RCC 7860 (cell line): ENCODE measurements around the gene CALHM5.
A peak's percentile ranks its signal among the peaks of the same experiment; 100 is the strongest.
"Not testable (repeated sequence)": the region's sequence is repeated elsewhere in the genome, so short reads cannot be mapped to it uniquely, and the experiment has no call there.

Experiments
- DNase-seq: peaks from one replicate; pipeline ENCODE4 v3.0.0-alpha.2; 2015; ENCODE audit warnings: low spot score
- FAIRE-seq: peaks from 2 replicates; lab custom pipeline; 2012; peaks lifted over from hg19 to GRCh38; lab: Jason Lieb, UNC

Gene CALHM5, protein sequence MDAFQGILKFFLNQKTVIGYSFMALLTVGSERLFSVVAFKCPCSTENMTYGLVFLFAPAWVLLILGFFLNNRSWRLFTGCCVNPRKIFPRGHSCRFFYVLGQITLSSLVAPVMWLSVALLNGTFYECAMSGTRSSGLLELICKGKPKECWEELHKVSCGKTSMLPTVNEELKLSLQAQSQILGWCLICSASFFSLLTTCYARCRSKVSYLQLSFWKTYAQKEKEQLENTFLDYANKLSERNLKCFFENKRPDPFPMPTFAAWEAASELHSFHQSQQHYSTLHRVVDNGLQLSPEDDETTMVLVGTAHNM

GRCh38 chr6:116511424-116512110 is at the start of gene CALHM5:
Gene CALHM5, plus strand, starts transcription at chr6:116511639. Its CDS starts 58 bp downstream, at chr6:116511697.
- FAIRE-seq, result no peak
- DNase-seq, result peak; percentile 37

DNA sequence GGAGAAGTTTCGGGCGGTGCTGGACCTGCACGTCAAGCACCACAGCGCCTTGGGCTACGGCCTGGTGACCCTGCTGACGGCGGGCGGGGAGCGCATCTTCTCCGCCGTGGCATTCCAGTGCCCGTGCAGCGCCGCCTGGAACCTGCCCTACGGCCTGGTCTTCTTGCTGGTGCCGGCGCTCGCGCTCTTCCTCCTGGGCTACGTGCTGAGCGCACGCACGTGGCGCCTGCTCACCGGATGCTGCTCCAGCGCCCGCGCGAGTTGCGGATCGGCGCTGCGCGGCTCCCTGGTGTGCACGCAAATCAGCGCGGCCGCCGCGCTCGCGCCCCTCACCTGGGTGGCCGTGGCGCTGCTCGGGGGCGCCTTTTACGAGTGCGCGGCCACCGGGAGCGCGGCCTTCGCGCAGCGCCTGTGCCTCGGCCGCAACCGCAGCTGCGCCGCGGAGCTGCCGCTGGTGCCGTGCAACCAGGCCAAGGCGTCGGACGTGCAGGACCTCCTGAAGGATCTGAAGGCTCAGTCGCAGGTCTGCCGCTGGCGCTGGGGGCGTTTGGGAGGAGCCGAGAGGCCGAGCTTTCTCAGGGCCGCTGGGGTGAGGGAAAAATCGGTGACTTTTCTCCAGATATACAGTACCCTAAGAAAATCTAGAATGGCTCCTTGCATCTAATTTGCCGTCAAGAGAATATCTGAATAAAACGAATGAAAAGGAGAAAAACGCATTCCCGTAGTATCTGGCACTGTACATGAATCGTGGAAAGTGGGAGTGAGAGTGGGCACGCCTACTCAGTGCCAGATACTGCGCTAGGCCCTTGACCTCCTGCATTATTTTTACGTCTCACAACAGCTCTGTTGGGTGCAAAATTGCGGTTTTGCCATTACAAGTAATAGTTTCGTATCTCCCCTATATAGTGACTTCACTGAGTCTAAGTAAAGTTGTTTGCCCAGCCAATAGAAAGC is 49.2 kb upstream of the CALHM5 start:
- no peak for DNase-seq
- no peak for FAIRE-seq

- DNase-seq (no peak), FAIRE-seq (no peak)
Observed at GRCh38 chr6:116463301-116463700, 48.1 kb upstream of the CALHM5 start.

DNA sequence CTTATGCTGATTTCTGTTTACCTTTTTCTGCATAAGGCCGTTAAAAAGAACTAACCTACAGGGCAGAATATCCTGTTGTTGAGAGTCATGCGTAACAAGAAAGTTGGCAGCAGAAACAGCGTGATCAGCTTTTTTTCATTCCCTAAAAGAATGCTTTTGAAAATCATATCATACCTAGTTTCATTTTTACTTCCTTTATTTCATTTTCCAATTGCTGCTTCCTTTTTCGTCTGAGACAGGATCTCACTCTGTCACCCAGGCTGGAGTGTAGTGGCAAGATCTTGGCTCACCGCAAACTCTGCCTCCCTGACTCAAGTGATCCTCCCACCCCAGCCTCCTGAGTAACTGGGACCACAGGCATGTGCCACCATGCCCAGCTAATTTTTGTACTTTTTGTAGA is 46.2 kb upstream of the CALHM5 start:
- no peak for DNase-seq
- no peak for FAIRE-seq

- FAIRE-seq (no peak), DNase-seq (no peak)
Observed at GRCh38 chr6:116467096-116467495, 44.3 kb upstream of the CALHM5 start.

GRCh38 chr6:116467514-116467913 is 43.9 kb upstream of the CALHM5 start:
- DNase-seq (no peak), FAIRE-seq (no peak)

DNA sequence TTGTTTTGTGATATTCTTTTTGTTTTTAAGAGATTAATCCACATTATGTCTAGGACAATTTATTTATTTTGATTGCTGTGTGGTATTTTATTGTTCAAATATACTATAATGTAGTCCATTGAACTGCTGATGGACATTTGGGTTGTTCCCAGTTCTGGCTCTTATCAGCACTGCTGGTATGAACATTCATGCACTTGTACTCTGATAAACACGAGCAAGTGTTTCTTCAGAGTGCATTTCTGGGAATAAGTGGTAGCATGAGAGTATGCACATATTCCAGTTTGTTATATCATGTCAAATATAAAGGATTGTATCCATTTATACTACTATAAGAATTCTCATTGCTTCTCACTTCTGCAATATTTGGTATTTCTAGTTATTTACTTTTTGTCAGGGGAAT is 43.1 kb upstream of the CALHM5 start:
- DNase-seq, result no peak
- no peak for FAIRE-seq

DNA sequence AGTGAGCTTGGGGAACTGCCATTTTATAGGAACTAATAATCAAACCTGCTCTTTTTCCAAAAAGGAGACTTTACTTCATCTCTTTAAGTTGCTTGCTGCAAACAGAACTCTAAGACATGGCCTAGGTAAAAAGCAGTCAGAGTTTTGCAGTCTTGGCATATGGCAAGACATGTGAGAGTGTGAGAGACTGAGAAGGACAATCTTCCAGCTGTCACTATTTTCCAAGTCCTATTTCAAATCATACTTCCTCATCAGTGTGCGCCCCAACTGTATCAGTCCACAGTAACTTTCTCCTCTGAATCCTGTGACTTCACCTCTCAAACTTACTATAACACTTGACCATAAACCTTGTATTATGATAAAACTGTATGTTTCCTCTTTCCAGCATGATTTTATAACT is 39.9 kb upstream of the CALHM5 start:
- FAIRE-seq (no peak), DNase-seq (no peak)

- no peak for DNase-seq
- FAIRE-seq, result no peak
Observed at GRCh38 chr6:116472706-116473105, 38.7 kb upstream of the CALHM5 start.

GRCh38 chr6:116475141-116475540 is 36.3 kb upstream of the CALHM5 start:
- no peak for FAIRE-seq
- DNase-seq, result no peak

- DNase-seq (no peak), FAIRE-seq (no peak)
Observed at GRCh38 chr6:116476002-116476678, 35.3 kb upstream of the CALHM5 start.

GRCh38 chr6:116482780-116483179 is 28.7 kb upstream of the CALHM5 start:
- no peak for FAIRE-seq
- DNase-seq, result no peak

DNA sequence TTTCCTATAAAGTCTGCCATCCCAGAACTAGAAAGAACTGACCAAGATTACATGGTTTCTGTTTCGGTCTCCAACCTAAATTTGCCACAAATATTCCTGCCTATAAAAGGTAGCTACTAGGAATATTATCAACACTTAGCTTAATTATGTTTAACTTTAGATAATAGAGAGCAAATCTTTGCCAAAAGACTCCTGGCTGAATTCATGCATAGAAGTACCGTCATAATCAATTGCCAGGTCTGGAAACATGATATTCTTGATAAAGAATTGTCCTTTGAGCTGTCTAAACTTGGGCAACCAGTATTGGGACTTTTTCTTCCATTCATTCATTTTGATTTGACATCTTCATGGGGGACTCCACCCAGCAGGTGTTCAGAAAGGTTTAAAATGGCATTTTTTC is 27.8 kb upstream of the CALHM5 start:
- DNase-seq, result no peak
- no peak for FAIRE-seq

GRCh38 chr6:116485559-116486184 is 25.8 kb upstream of the CALHM5 start:
- DNase-seq, result no peak

GRCh38 chr6:116491610-116492330 is 19.7 kb upstream of the CALHM5 start:
- FAIRE-seq, result no peak

More at GRCh38 chr6:116485559-116486184, 25.8 kb upstream of the CALHM5 start:
- FAIRE-seq, result no peak

GRCh38 chr6:116492331-116493067 is 18.9 kb upstream of the CALHM5 start:
- FAIRE-seq (no peak), DNase-seq (no peak)

More at GRCh38 chr6:116491610-116492330, 19.7 kb upstream of the CALHM5 start:
- DNase-seq, result no peak

DNA sequence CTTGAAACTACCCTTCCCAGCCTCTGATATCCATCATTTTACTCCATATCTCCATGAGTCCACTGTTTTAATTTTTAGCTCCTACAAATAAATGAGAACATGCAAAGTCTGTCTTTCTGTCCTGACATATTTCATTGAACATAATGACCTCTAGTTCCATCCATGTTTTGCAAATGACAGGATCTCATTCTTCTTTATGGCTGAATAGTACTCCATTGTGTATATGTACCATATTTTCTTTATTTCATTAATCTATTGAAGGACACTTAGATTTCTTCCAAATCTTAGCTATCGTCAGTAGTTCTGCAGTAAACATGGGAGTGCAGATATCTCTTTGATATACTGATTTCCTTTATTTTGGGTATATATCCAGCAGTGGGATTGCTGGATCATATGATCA is 16.3 kb upstream of the CALHM5 start:
- DNase-seq, FAIRE-seq: not testable (repeated sequence)

DNA sequence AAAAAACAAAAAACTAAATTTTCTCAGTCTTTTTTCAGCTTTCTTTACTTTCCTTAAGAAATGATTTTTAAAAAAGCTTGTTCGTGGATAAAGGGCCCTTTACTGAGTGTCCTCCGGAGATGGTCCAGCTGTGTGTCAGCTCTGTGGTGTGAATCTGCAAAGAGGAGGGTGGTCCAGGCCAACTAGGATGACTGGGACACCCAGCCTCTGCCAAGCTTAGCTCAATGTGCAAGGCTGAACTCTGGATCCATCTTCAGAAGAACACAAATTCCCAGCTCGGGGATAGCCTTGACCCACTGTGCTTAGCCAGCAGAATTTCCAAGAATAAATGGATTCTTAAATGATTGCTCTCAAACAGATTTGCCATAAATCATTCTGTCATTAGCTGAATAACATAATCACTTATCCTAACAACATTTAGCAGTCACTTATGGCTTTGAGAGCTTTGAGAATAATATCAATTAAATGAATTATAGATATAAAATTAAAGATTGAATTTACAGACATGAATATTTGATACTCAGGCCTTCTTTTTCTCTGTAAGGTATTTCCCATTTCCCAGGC is 14.2 kb upstream of the CALHM5 start:
- DNase-seq, result no peak
- FAIRE-seq, result no peak
